PFSK-1 (cell line): Measurements from ENCODE around the gene CHST11.

Experiments
- FOXP2 ChIP-seq: optimal IDR thresholded peaks from 2 replicates; pipeline ENCODE3; 2011; ENCODE audit warnings: borderline replicate concordance, control low read depth, inconsistent platforms; ENCODE audit not compliant: insufficient read depth; ENCODE audit errors: extremely low read length, extremely low read depth
- POLR2AphosphoS5 ChIP-seq: IDR thresholded peaks from 2 replicates; pipeline ENCODE4 v1.6.1; 2012; ENCODE audit warnings: low read depth, mild to moderate bottlenecking, control low read depth, low read length, moderate library complexity
- REST ChIP-seq, 2 experiments: IDR thresholded peaks; 2 replicates each; pipeline versions ENCODE4 v1.6.1 to v1.8.0; 2011 to 2012; ENCODE audit warnings: low read depth in 2 of 2, low read length in 2 of 2, control low read depth in 1 of 2, inconsistent platforms in 1 of 2, mild to moderate bottlenecking in 1 of 2, moderate library complexity in 1 of 2; ENCODE audit not compliant: insufficient read depth in 1 of 2
- SIN3A ChIP-seq: IDR thresholded peaks from 2 replicates; pipeline ENCODE4 v1.6.1; 2012; ENCODE audit warnings: mild to moderate bottlenecking, low read length, moderate library complexity, borderline replicate concordance; ENCODE audit not compliant: insufficient read depth
- TAF1 ChIP-seq: IDR thresholded peaks from 2 replicates; pipeline ENCODE4 v1.6.1; 2012; ENCODE audit warnings: low read length, control low read depth, borderline replicate concordance; ENCODE audit not compliant: insufficient read depth

The CHST11 gene

GRCh38 chr12:104737791-104738301 lies 281.1 kb downstream of the CHST11 start:
- TF ChIP-seq POLR2AphosphoS5 (no peak), FOXP2 (no peak), REST (IDR thresholded peaks at IDR 0.05; ENCODE audit: insufficient read depth in 1 of 2, low read depth in 2 of 2, low read length in 2 of 2) (no peak)

- TF ChIP-seq POLR2AphosphoS5 = no peak
- TF ChIP-seq SIN3A = no peak
- TF ChIP-seq REST (IDR thresholded peaks at IDR 0.05; ENCODE audit: insufficient read depth in 1 of 2, low read depth in 2 of 2, low read length in 2 of 2) = no peak
- no peak for TF ChIP-seq FOXP2
- no peak for TF ChIP-seq TAF1
Measured at GRCh38 chr12:104738331-104738730, 281.6 kb downstream of the CHST11 start.

GRCh38 chr12:104738776-104739642 lies 282.3 kb downstream of the CHST11 start:
- no peak for TF ChIP-seq FOXP2
- no peak for TF ChIP-seq TAF1
- TF ChIP-seq REST (IDR thresholded peaks at IDR 0.05; ENCODE audit: insufficient read depth in 1 of 2, low read depth in 2 of 2, low read length in 2 of 2) = no peak
- no peak for TF ChIP-seq POLR2AphosphoS5
- TF ChIP-seq SIN3A = no peak

GRCh38 chr12:104740668-104741067 lies 283.9 kb downstream of the CHST11 start:
- TF ChIP-seq POLR2AphosphoS5 = no peak
- TF ChIP-seq SIN3A = no peak
- no peak for TF ChIP-seq TAF1
- no peak for TF ChIP-seq REST (IDR thresholded peaks at IDR 0.05; ENCODE audit: insufficient read depth in 1 of 2, low read depth in 2 of 2, low read length in 2 of 2)
- TF ChIP-seq FOXP2 = no peak
